Measurements from ENCODE around the gene RBBP8.
"Not testable (repeated sequence)": the region's sequence is repeated elsewhere in the genome, so short reads cannot be mapped to it uniquely, and the experiment has no call there.

The RBBP8 gene

GRCh38 chr18:22933206-22933965 lies at the start of gene RBBP8:
Gene RBBP8, plus strand, starts transcription at chr18:22933328. Its CDS starts 3,524 bp downstream, at chr18:22936852.
- peak; percentile 85 for DNase-seq

DNA sequence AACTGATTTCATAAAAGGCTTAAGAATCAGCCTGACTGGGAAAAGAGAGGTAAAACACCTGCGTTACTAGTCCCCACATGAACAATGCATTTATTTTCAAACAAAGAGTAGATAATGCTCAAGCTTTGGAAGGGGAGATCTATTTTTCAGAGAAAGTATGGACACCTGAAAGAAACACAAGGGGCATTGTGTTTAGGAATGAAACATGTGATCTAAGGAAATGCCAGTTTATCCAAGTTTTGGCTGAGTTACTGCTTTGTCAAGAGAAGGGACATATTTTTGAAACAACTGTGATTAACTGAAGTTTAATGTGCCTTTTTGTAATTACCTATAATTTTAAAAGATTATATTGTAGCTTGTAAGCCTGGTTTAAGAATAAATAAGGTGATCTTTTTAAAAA lies 49.3 kb upstream of the RBBP8 start:
- DNase-seq: no peak

DNA sequence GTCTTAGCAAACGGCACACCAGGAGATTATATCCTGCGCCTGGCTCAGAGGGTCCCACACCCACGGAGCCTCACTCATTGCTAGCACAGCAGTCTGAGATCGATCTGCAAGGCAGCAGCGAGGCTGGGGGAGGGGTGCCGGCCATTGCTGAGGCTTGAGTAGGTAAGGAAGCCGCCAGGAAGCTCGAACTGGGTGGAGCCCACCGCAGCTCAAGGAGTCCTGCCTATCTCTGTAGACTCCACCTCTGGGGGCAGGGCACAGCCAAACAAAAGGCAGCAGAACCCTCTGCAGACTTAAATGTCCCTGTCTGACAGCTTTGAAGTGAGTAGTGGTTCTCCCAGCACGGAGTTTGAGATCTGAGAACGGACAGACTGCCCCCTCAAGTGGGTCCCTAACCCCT lies 47.4 kb upstream of the RBBP8 start:
- DNase-seq: not testable (repeated sequence)

DNA sequence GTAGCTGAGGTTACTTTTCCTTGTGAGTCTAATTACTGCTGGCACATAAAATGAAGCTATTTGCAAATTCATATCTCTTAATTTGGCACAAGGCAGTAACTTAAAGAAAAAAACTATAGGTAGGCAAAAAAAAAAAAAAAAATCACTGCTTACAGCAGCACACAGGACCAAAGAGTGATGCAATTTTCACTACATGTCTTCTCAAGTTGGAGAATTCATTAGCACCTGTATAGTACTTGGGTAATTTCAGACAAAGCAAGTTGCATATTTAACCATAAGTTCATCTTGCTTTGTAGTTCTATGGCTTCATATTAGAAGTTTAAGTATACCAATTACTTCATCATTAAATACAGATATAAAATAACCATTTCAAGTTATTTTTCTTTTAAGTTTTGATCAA lies 33.7 kb upstream of the RBBP8 start:
- DNase-seq: no peak

DNA sequence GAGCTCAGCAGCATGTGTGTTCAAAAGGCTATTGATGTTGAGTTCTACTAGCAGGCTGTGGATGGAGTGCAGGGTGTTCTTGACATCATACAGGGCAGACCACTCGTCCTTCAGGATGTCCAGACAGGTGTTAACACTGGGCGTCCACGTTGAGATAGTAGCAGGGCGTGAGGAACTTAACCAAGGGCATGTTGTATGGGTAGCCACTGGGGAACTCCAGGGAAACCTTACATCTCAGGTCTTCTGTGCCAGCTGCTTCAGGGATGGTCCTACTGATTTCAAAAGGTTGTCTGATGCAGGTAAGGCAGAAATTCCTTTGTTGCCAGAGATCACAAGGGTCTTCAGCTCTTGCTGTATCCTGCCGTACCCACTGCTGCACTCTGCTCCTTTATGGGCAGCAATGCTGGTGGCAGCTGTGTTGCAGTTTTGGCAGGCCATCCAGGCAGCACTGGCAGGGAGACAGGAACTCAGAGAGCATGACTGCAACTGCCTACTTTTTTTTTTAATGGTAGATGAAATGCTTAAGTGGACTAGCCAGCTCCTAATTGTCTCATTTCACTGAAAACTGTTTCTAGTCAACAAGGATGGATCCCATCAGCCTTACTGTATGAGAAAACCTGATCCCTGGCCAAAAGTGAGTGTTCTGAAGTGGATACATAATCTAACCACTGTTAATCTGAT lies 32.4 kb upstream of the RBBP8 start:
- DNase-seq: no peak

DNA sequence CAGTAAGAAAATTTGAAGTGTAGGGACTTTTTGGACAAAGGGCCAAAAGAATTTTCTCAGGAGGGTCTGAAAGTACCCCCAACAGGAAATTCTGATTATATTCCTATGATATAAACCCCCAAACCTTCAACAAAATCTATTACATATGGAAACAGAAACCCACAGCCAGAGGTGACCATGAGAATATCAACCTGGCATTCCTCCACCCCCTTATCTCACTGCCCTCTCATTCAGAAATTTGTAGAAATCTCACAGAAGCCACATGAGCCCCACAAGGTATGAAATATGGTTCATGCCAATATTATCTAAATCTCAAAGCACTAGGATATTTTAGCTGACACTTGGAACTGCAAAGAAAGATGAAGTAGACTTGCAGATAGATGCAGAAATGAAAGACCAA lies 31.0 kb upstream of the RBBP8 start:
- no peak for DNase-seq

- not testable (repeated sequence) for DNase-seq
Measured at GRCh38 chr18:22903248-22903647, 29.9 kb upstream of the RBBP8 start.

GRCh38 chr18:22912149-22912548 lies 21.0 kb upstream of the RBBP8 start:
- DNase-seq: no peak

GRCh38 chr18:22912835-22913234 lies 20.3 kb upstream of the RBBP8 start:
- DNase-seq: no peak

DNA sequence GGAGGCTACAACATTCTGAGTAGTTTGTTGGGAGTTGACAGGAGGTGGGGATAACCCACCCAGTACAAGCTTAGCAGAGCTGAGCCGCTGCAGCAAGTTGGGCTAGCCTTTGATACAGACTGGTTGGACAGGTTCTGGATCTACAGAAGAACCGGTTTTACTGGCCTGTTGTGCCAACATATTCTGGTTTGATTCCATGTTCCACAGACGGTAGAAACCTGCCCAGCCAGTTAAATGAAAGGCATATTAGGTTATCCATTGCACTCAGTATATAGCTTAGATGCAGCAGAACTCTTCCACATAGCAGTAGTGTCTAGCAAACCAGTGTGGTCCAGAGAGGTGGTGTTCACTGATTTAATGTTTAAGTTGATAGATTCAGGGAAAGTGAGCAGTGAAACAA lies 19.3 kb upstream of the RBBP8 start:
- DNase-seq: no peak

DNA sequence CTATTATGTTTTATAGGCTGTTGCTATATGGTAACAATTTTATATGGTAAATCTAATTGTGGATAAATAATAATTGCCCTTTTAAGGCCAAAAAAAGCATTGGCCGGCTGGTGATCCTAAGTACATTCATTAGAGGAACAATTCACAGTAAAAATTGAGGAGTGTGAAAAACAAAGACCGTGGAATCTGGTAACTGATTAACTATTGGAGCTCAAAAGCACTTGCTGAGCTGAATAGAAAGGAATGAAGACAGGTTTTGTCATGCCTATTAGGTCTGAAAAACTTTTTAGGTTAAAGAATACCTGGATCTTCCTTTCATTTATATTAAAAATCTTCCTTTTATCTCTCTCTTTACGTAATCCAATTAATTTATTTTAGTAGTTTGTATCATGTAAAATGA lies 18.5 kb upstream of the RBBP8 start:
- no peak for DNase-seq

GRCh38 chr18:22915337-22915736 lies 17.8 kb upstream of the RBBP8 start:
- DNase-seq: no peak

DNA sequence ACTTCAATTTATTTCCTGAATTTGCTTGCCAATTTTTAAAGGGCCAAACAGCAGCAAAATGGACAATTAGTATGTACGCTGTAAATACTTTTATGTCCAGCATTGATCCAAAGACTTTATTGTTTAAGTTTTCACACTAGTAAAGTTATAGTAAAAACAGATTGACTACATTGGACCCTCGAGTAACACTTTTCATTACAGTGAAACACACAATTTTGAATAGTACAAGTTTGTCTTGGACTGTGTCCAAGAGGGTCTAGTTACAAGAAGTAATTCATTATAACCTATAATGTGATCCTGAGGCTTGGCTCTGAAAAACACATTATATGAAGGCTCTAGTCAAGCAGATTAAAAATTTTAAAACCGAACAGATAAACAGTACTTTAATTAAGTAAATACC lies 11.4 kb upstream of the RBBP8 start:
- DNase-seq: no peak

DNA sequence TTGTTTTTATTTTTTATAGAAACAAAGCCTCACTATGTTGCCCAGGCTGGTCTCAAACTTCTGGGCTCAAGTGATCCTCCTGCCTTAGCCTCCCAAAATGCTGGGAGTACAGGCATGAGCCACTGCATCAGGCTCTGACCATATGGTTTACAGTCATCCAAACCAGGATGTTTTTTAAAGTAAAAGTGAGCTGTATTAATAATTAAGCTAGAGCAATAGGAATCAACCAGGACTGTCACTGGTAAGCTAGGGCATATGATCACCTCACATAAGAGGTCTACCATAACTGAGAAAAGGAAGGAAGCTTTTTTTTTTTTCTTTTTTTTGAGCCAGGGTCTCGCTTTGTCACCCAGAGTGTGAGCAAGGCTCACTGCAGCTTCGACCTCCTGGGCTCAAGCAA lies 8.5 kb upstream of the RBBP8 start:
- no peak for DNase-seq

DNA sequence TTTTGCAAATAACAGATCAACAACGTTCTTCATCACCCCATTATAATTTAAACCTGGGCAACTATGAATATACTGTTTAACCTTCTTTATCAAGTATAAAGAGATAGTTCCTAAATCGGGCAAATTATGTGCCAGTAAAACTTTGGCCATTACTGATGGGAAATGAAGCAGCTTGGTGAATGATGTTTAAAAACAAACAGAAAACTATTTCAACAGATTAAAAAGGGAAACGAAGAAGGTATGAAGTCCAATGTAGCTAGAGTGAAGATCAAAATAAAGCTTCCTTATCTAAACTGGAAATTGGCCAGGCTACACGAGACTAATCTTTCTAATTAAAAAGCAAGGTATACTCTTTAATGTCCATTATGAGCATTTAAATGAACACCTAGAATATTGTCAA lies 6.7 kb upstream of the RBBP8 start:
- no peak for DNase-seq

- no peak for DNase-seq
Measured at GRCh38 chr18:22928339-22928738, 4.8 kb upstream of the RBBP8 start.

DNA sequence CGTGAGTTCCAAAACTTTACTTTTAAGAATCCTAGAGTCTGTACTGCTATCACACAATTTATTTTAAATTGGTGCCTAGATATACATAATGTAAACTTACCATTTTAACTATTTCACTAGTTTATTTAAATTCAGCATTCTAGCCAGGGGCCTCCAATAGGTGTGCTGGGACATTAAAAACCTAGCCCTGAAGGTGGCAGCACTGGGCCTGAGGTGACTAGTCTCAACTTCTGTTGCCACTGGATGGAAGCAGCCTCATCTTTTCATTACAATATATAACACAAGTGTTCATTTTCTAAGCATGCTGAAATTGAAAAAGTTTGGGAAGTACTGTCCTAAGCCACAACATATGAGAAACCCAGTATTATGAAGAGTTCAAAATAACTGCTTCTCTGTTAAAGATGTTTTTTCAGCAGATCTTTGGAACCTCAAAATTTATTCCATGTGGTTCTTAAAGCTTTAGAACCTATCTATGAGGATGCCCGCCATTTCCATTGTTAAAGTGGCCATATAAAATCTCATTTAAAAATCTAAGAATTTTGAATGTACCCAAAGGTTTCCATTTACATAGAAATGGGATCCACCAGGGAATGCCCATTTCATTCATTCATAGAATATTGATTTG lies 2.9 kb upstream of the RBBP8 start:
- peak; percentile 81 for DNase-seq

DNA sequence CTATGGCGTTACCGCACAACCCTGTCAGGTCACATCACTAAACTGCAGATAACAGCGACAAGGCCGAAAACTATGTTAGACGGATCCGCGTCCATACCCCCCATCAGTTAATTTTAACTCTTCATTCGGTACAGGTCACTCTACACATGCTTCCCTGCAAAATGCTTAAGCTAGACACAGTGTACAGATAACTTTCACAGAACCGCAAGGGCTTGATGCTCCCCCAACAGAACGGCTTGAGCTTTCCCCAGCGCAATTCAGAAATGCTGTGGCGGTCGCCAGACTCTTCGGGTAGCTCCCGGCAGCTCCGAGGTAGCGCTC lies 283 bp upstream of the RBBP8 start:
- no peak for DNase-seq

DNA sequence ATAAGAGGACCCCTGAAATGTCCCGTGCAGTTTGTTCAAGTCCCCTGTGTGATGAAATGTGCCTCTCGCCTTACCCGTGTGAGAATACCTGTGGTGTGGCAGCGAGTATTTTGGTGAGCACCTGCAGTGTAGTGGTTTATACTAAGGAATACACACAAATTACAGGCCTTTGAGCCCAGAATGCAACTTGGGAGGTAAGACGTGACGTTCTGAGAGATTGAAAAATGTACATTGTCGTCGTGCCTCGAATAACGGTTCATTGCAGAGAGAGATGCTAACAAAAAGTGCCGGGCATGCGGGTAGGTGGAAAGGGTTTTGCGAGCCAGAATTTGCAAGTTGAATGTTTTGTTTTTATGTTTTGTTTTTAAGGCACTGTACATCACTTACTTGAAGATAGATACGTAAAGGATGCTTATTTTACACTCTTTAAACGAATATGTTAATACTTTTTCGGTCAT lies 867 bp downstream of the RBBP8 start:
- no peak for DNase-seq

DNA sequence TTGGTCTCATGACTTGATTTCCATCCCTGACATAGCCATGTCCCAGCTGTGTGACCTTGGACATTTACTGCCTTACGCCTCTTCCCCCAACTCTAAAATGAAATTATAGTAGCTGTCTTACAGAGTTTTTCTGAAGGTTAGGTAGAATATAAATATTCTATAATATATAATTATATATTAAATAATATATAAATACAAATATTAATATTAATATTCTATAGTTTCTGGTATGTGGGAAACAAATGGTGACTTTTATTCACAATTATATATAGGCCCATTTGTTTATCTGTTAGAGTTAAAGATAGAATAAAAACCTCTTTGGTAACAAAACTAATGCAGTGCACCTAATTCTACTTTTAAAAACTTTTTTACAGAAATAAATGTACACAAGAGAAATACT lies 1.7 kb downstream of the RBBP8 start:
- DNase-seq: no peak

GRCh38 chr18:22935431-22935830 lies 2.3 kb downstream of the RBBP8 start:
- DNase-seq: no peak

DNA sequence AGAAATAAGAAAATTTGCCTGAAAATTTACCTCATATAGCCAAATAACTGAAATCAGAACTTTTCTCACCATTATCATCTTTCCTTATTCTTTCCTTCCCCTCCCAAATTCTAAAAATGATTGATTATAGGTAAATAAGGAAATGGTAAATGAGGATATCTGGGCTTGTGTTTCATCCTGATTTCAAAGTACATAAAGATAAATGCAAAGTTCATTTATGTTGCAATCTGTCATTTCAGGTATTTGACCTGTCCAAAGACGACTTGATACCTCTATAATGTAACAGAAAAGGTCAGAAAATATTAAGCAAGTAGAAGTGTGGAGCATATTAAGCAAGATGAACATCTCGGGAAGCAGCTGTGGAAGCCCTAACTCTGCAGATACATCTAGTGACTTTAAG lies 3.4 kb downstream of the RBBP8 start:
- DNase-seq: no peak

DNA sequence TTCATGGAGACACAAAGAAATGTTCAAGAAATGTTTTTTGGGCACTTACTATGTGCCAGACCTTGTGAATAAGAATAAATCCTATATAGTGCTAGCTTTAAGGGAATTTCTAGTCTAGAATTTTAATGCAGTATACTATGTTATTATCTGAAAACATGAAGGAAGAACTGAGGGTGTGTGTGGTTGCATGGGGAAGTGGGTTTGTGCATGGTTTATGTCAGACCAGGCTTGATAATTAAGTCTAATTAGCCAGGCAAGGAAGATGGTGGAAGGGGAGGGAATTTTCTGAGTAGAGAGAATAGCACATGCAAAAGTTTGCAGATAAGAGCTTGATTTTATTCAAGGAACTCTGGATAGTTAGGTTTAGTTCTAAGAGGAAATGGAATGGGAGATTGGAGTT lies 6.5 kb downstream of the RBBP8 start:
- no peak for DNase-seq

DNA sequence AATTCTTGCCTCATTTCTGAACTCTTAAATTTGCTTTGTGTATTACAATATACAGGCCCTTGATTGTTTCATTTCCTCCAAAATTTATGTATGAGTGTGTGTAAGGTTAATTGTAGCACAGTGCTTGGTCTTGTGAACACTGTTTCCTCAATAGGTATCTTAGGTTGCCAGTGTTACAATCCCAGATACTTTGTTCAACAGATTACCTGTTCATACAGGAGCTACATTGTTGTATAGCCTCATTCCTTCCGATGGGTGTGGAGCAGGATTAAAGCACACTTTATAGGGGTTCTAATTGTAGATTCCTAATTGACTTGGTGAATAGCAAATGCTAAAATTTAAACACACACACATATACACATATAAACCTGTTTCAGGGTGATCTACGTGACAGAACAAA lies 10.7 kb downstream of the RBBP8 start:
- DNase-seq: no peak
